GM21367 (cell line): ENCODE data around the gene HRH4.
A peak's percentile ranks its signal among the peaks of the same experiment; 100 is the strongest.

Source experiments
- ATAC-seq: cut with Tn5 transposase; IDR thresholded peaks from one replicate; pipeline ENCODE4 v1.9.1; 2021; ENCODE audit not compliant: unreplicated experiment

HRH4 gene

DNA sequence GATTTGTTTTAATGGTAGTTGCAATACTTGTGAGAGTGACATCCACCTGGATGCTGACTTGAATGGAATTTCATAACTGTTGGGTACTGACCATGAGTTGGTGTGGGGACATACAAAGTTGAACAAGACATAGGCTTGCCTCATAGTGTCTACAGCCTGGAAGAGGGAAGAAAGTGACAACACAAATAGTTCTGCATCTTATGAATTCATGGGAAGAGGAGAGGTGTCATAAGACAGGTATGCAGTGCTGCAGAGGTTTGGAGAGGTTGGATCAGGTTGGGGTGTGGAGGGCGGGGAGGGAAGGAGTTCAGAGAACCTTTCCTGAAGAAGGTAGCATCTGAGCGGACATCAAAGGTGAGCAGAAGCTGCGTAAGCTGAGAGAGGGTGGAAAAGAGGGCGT is 44.0 kb downstream of the HRH4 start:
- ATAC-seq, result no peak

DNA sequence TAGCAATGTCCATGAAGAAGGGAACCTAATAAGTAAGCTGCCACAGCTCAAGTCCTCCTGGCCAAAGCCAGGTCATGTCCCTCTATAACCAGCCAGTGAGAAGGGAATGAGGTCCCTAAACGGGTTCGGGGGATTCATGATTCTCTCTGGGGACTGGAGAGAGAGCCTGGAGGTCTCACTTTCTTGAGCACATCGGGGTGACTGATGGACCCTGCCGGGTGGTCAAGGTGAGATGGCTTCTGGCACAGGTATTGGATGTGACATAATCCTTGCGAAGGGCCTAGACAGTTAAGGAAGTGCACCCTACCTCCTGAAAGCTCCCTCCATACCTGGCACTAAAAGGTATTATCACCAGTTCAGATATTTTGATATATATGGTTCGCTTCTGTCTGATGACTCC is 45.7 kb downstream of the HRH4 start:
- ATAC-seq, result no peak

DNA sequence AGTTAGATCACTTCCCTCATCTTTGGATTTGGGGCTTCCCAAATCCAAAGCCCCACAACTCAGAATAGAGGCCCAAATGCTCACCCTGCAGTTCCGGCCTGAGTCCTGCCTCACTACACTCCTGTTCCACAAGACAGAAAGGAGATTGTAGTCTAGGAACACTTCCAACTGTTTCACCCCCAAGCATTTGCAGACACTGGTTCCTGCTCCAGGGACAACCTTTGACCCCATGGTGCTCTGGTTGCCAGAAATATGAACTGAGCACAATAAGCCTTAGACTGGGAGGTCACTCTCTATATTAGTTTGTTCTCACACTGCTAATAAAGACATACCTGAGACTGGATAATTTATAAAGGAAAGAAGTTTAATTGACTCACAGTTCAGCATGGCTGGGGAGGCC is 49.0 kb downstream of the HRH4 start:
- no peak for ATAC-seq

DNA sequence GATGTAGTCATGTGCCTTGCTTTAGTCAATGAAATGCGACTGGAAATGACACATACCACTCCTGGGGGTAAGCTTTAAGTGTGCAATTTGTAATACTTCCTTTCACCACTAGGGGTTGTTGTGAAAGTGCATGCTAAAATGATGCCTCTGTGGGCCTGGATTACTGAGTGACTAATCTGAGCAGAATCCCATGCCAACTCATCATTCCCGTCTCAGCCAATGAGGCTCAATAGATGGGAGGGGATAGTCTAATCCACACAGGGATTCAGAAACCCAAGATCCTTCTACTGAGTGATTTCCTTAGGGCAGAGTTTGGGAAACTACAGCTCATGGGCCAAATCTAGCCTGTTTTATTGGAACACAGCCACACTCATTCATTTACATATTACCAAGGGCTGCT is 54.0 kb downstream of the HRH4 start:
- ATAC-seq, result peak; percentile 75

DNA sequence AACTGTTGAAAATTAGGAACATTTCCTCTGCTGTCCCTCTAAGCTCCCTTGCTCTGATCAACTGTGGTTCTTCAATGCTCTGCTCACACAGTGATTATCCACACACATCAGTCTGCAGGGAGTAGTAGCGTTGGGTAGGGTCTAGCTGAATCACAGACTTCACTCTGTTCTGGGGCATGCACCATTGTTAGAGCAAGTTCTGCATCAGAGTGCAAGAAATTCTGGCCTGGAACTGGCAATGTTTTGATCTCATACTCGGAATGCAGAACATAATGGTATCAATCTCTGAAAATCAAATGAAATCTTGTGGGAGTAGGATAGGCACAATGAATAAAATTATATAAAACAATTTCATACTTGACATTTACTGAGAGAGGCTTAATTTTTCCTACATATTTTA is 55.3 kb downstream of the HRH4 start:
- no peak for ATAC-seq

DNA sequence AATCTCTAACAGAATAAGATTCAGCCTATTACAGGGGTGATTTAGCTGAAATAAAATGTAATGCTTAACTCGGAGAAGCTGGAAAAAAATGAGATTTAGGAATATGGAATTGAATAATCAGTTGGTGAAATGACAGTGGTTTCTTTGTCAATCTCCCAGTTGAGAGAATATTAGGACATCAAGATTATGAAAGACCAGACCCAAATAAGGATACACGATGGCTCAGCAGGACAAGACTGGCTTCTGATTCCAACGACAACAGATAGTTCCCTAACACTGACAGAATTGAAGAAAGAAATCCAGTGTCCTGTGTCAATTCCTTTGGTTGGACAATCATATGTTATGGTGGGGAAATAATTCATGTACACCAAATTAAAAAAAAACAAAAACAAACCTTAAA is 55.8 kb downstream of the HRH4 start:
- no peak for ATAC-seq

DNA sequence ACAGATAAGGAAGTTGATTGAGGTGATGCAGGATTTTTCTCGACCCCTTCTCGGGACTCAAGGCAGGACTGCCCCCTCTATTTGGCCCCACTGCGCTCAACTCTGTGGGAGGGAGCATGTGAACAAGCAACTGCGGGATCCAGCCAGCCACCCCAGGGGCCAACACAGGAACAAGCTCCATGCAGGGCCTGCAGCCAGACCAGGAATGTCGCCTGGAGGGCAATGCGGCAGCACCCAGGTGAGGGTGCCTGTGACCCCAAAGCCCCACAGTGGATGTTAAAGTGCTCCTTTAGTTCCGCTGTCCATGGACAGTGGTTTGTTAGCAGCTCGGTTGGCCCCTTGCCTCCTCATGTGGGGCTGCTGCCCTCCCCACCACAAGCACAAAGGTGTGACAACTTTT is 57.1 kb downstream of the HRH4 start:
- no peak for ATAC-seq

DNA sequence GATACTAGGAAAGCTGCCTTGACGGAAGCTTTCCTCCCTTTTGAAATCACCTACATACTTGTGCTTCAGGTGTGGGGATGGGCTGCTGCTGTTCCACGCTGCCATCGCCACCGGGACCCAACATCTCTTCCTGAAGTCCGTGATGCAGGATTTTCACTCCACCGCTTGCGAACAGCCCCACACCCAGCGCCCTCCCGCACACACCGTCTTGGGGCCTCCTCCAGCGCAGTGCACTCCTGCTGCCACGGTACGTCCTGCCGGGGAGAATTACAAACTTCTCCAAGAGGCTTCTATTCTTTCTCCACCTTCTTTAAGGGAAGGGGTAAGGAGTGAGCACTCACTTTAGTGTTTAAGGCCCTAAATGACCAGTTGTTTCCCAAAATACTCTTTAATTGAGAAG is 58.2 kb downstream of the HRH4 start:
- ATAC-seq, result no peak
